Activated naive CD8-positive, alpha-beta T cell treated with anti-CD3 and anti-CD28 coated beads, Interleukin-2, amount 10 ng/mL, durations not matched to agents 7 days and 5 days (primary cell): ENCODE results near the gene PCNA. TPM values are rescaled to one million over a fixed set of nuclear protein-coding genes. Genes with fewer than 3 reads are reported as not detected.

Source experiments
- ATAC-seq: fragments of 150-1000 bp; cut with Tn5 transposase; one replicate; pipeline ENCODE4 v1.10.0; 2021; ENCODE audit warnings: low read depth, moderate library complexity
- POLR2A ChIA-PET: fragments of 350-600 bp; sonication (Branson Sonifier 250); formaldehyde crosslinking; loops from one replicate; lab custom pipeline; 2021; ENCODE audit warnings: antibody characterized with exemption; lab: Charles Lee
- DNase-seq: peaks from one replicate; pipeline ENCODE4 v3.0.0; 2021
- H3K27ac Mint-ChIP-seq: one replicate; pipeline ENCODE4 v1.8.0; 2022; ENCODE audit warnings: mild to moderate bottlenecking, mixed read lengths
- H3K27me3 Mint-ChIP-seq: one replicate; pipeline ENCODE4 v1.8.0; 2022; ENCODE audit warnings: mild to moderate bottlenecking, moderate library complexity, mixed read lengths
- H3K36me3 Mint-ChIP-seq: one replicate; pipeline ENCODE4 v1.8.0; 2021; ENCODE audit warnings: mild to moderate bottlenecking, mixed read lengths
- H3K4me1 Mint-ChIP-seq: one replicate; pipeline ENCODE4 v1.8.0; 2021; ENCODE audit warnings: mixed read lengths
- H3K4me3 Mint-ChIP-seq: one replicate; pipeline ENCODE4 v1.8.0; 2022; ENCODE audit warnings: mild to moderate bottlenecking, moderate library complexity, mixed read lengths
- H3K9me3 Mint-ChIP-seq: one replicate; pipeline ENCODE4 v1.8.0; 2021; ENCODE audit warnings: mixed read lengths
- total RNA-seq, 2 experiments: library from RNA; stranded (reverse); gene quantifications; one replicate each; pipeline ENCODE4 v1.2.3, GENCODE V29; 2021

Gene PCNA
- total RNA-seq, 2 experiments from 2014 or later, result 393 to 421 TPM

GRCh38 chr20:5150226-5151076 is 30.7 kb upstream of the PCNA start:
- POLR2A ChIA-PET, result no interaction called here
- H3K27me3 Mint-ChIP-seq, result no peaks in the 10 kb centered on the region
- DNase-seq, result no peak
- H3K4me3 Mint-ChIP-seq, result no peak overlapping the region
- H3K27ac Mint-ChIP-seq, result no peak overlapping the region
- no peak for ATAC-seq
- no peaks in the 10 kb centered on the region for H3K9me3 Mint-ChIP-seq
- peaks cover 21% of the 10 kb centered on the region for H3K36me3 Mint-ChIP-seq
- H3K4me1 Mint-ChIP-seq, result peaks cover 34% of the 10 kb centered on the region

GRCh38 chr20:5149892-5150225 is 30.1 kb upstream of the PCNA start:
- H3K9me3 Mint-ChIP-seq, result no peaks in the 10 kb centered on the region
- no peak for ATAC-seq

GRCh38 chr20:5148581-5148980 is 28.8 kb upstream of the PCNA start:
- Mint-ChIP-seq H3K9me3 (no peaks in the 10 kb centered on the region), H3K27ac (no peak overlapping the region), H3K36me3 (peaks cover 17% of the 10 kb centered on the region), H3K4me3 (no peak overlapping the region), H3K4me1 (peaks cover 28% of the 10 kb centered on the region), H3K27me3 (no peaks in the 10 kb centered on the region)
- POLR2A ChIA-PET, result no interaction called here
- no peak for ATAC-seq
- DNase-seq, result no peak

More at GRCh38 chr20:5149892-5150225, 30.1 kb upstream of the PCNA start:
- Mint-ChIP-seq H3K36me3 (peaks cover 21% of the 10 kb centered on the region), H3K27ac (no peak overlapping the region), H3K4me1 (peaks cover 36% of the 10 kb centered on the region), H3K27me3 (no peaks in the 10 kb centered on the region), H3K4me3 (no peak overlapping the region)
- POLR2A ChIA-PET, result no interaction called here
- no peak for DNase-seq

GRCh38 chr20:5146871-5147592 is 27.3 kb upstream of the PCNA start:
- POLR2A ChIA-PET, result no interaction called here
- DNase-seq (no peak), ATAC-seq (no peak)
- peaks cover 20% of the 10 kb centered on the region for H3K4me1 Mint-ChIP-seq
- no peaks in the 10 kb centered on the region for H3K9me3 Mint-ChIP-seq
- no peak overlapping the region for H3K4me3 Mint-ChIP-seq
- H3K27me3 Mint-ChIP-seq, result no peaks in the 10 kb centered on the region
- H3K36me3 Mint-ChIP-seq, result peaks cover 16% of the 10 kb centered on the region
- H3K27ac Mint-ChIP-seq, result peak overlapping the region; percentile 23

- Mint-ChIP-seq H3K4me1 (peaks cover 20% of the 10 kb centered on the region), H3K36me3 (peaks cover 16% of the 10 kb centered on the region), H3K27me3 (no peaks in the 10 kb centered on the region), H3K4me3 (no peak overlapping the region), H3K9me3 (no peaks in the 10 kb centered on the region), H3K27ac (no peak overlapping the region)
- POLR2A ChIA-PET, result no interaction called here
- ATAC-seq, result no peak
- DNase-seq, result no peak
These were observed 26.4 kb upstream of the PCNA start for GRCh38 chr20:5146099-5146668.

- Mint-ChIP-seq H3K4me3 (no peak overlapping the region), H3K4me1 (peaks cover 20% of the 10 kb centered on the region), H3K27ac (no peak overlapping the region), H3K27me3 (no peaks in the 10 kb centered on the region), H3K9me3 (no peaks in the 10 kb centered on the region), H3K36me3 (peaks cover 16% of the 10 kb centered on the region)
- POLR2A ChIA-PET, result no interaction called here
- DNase-seq (no peak), ATAC-seq (no peak)
These were observed 25.8 kb upstream of the PCNA start for GRCh38 chr20:5145365-5146098.

- no peak for ATAC-seq
- DNase-seq, result no peak
- Mint-ChIP-seq H3K4me3 (no peak overlapping the region), H3K27me3 (no peaks in the 10 kb centered on the region), H3K4me1 (peaks cover 20% of the 10 kb centered on the region), H3K36me3 (peaks cover 18% of the 10 kb centered on the region), H3K9me3 (no peaks in the 10 kb centered on the region), H3K27ac (no peak overlapping the region)
- POLR2A ChIA-PET, result no interaction called here
These were observed 24.1 kb upstream of the PCNA start for GRCh38 chr20:5143851-5144250.

- POLR2A ChIA-PET, result no interaction called here
- H3K4me3 Mint-ChIP-seq, result no peak overlapping the region
- no peaks in the 10 kb centered on the region for H3K9me3 Mint-ChIP-seq
- DNase-seq, result no peak
- no peaks in the 10 kb centered on the region for H3K27me3 Mint-ChIP-seq
- no peak overlapping the region for H3K27ac Mint-ChIP-seq
- H3K4me1 Mint-ChIP-seq, result peaks cover 7% of the 10 kb centered on the region
- peaks cover 15% of the 10 kb centered on the region for H3K36me3 Mint-ChIP-seq
- ATAC-seq, result no peak
These were observed 21.9 kb upstream of the PCNA start for GRCh38 chr20:5141615-5142014.

GRCh38 chr20:5140195-5140594 is 20.4 kb upstream of the PCNA start:
- no peak overlapping the region for H3K27ac Mint-ChIP-seq
- no peaks in the 10 kb centered on the region for H3K27me3 Mint-ChIP-seq
- H3K9me3 Mint-ChIP-seq, result no peaks in the 10 kb centered on the region
- H3K36me3 Mint-ChIP-seq, result peaks cover 10% of the 10 kb centered on the region
- no peak overlapping the region for H3K4me3 Mint-ChIP-seq
- H3K4me1 Mint-ChIP-seq, result peaks cover 4% of the 10 kb centered on the region
- POLR2A ChIA-PET, result interaction anchor here (0.7 kb wide), 1 partner anchor 45 kb away, joined by 3 read pairs; no protein-coding TSS in a partner anchor
- ATAC-seq, result no peak
- no peak for DNase-seq

GRCh38 chr20:5136096-5136495 is 16.3 kb upstream of the PCNA start:
- ATAC-seq (no peak), DNase-seq (no peak)
- Mint-ChIP-seq H3K27ac (no peak overlapping the region), H3K27me3 (no peaks in the 10 kb centered on the region), H3K9me3 (no peaks in the 10 kb centered on the region), H3K4me3 (no peak overlapping the region), H3K4me1 (peaks cover 12% of the 10 kb centered on the region), H3K36me3 (peaks cover 9% of the 10 kb centered on the region)
- POLR2A ChIA-PET, result no interaction called here

GRCh38 chr20:5135363-5136012 is 15.7 kb upstream of the PCNA start:
- DNase-seq, result no peak
- H3K36me3 Mint-ChIP-seq, result peaks cover 9% of the 10 kb centered on the region
- H3K4me3 Mint-ChIP-seq, result no peak overlapping the region
- H3K27me3 Mint-ChIP-seq, result no peaks in the 10 kb centered on the region
- H3K27ac Mint-ChIP-seq, result no peak overlapping the region
- no peak for ATAC-seq
- peaks cover 12% of the 10 kb centered on the region for H3K4me1 Mint-ChIP-seq
- POLR2A ChIA-PET, result no interaction called here
- H3K9me3 Mint-ChIP-seq, result no peaks in the 10 kb centered on the region

- no peaks in the 10 kb centered on the region for H3K27me3 Mint-ChIP-seq
- H3K9me3 Mint-ChIP-seq, result no peaks in the 10 kb centered on the region
- no peak overlapping the region for H3K27ac Mint-ChIP-seq
- POLR2A ChIA-PET, result interaction anchor here (1.2 kb wide), 1 partner anchor 14 kb away, joined by 4 read pairs; the partner anchor contains the start of gene PCNA
- peaks cover 13% of the 10 kb centered on the region for H3K4me1 Mint-ChIP-seq
- H3K4me3 Mint-ChIP-seq, result no peak overlapping the region
- peaks cover 7% of the 10 kb centered on the region for H3K36me3 Mint-ChIP-seq
- DNase-seq (no peak), ATAC-seq (no peak)
These were observed 14.2 kb upstream of the PCNA start for GRCh38 chr20:5133998-5134397.

- ATAC-seq (no peak), DNase-seq (no peak)
- no peaks in the 10 kb centered on the region for H3K27me3 Mint-ChIP-seq
- H3K27ac Mint-ChIP-seq, result peak overlapping the region; percentile 19
- POLR2A ChIA-PET, result interaction anchor here (0.6 to 1.4 kb wide), 3 partner anchors 11 to 1375 kb away, joined by 3 to 4 read pairs (median 3); no protein-coding TSS in a partner anchor
- peaks cover 11% of the 10 kb centered on the region for H3K36me3 Mint-ChIP-seq
- H3K4me3 Mint-ChIP-seq, result no peak overlapping the region
- H3K9me3 Mint-ChIP-seq, result no peaks in the 10 kb centered on the region
- peaks cover 22% of the 10 kb centered on the region for H3K4me1 Mint-ChIP-seq
These were observed 11.7 kb upstream of the PCNA start for GRCh38 chr20:5131502-5131901.
